Measurements from ENCODE around the gene SLC4A1.

Gene SLC4A1

GRCh38 chr17:44213403-44214229 lies 54.3 kb downstream of the SLC4A1 start:
- TF ChIP-seq FOXM1 (IDR thresholded peaks at IDR 0.05; ENCODE audit: borderline replicate concordance, low read depth) (no peak), NFIC (IDR thresholded peaks at IDR 0.05) (no peak), ZBTB7A (IDR thresholded peaks at IDR 0.05; ENCODE audit: low read depth) (no peak; the same call in 1 of the 2 replicates), MAX (IDR thresholded peaks at IDR 0.05) (no peak), EGR1 (IDR thresholded peaks at IDR 0.05) (no peak), RAD21 (IDR thresholded peaks at IDR 0.05; ENCODE audit: low read depth) (no peak), TCF12 (IDR thresholded peaks at IDR 0.05; ENCODE audit: low read depth) (no peak), TAF1 (IDR thresholded peaks at IDR 0.05; ENCODE audit: low read depth) (no peak), USF1 (IDR thresholded peaks at IDR 0.05) (no peak), EP300 (IDR thresholded peaks at IDR 0.05; ENCODE audit: borderline replicate concordance) (no peak), YY1 (IDR thresholded peaks at IDR 0.05; ENCODE audit: low read depth) (no peak), CREB1 (IDR thresholded peaks at IDR 0.05; ENCODE audit: low read depth) (no peak), TEAD4 (IDR thresholded peaks at IDR 0.05) (no peak), CEBPB (IDR thresholded peaks at IDR 0.05) (no peak)
- TF ChIP-seq, protein P1, sequence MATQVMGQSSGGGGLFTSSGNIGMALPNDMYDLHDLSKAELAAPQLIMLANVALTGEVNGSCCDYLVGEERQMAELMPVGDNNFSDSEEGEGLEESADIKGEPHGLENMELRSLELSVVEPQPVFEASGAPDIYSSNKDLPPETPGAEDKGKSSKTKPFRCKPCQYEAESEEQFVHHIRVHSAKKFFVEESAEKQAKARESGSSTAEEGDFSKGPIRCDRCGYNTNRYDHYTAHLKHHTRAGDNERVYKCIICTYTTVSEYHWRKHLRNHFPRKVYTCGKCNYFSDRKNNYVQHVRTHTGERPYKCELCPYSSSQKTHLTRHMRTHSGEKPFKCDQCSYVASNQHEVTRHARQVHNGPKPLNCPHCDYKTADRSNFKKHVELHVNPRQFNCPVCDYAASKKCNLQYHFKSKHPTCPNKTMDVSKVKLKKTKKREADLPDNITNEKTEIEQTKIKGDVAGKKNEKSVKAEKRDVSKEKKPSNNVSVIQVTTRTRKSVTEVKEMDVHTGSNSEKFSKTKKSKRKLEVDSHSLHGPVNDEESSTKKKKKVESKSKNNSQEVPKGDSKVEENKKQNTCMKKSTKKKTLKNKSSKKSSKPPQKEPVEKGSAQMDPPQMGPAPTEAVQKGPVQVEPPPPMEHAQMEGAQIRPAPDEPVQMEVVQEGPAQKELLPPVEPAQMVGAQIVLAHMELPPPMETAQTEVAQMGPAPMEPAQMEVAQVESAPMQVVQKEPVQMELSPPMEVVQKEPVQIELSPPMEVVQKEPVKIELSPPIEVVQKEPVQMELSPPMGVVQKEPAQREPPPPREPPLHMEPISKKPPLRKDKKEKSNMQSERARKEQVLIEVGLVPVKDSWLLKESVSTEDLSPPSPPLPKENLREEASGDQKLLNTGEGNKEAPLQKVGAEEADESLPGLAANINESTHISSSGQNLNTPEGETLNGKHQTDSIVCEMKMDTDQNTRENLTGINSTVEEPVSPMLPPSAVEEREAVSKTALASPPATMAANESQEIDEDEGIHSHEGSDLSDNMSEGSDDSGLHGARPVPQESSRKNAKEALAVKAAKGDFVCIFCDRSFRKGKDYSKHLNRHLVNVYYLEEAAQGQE (IDR thresholded peaks at IDR 0.05; ENCODE audit: low read depth) = no peak

DNA sequence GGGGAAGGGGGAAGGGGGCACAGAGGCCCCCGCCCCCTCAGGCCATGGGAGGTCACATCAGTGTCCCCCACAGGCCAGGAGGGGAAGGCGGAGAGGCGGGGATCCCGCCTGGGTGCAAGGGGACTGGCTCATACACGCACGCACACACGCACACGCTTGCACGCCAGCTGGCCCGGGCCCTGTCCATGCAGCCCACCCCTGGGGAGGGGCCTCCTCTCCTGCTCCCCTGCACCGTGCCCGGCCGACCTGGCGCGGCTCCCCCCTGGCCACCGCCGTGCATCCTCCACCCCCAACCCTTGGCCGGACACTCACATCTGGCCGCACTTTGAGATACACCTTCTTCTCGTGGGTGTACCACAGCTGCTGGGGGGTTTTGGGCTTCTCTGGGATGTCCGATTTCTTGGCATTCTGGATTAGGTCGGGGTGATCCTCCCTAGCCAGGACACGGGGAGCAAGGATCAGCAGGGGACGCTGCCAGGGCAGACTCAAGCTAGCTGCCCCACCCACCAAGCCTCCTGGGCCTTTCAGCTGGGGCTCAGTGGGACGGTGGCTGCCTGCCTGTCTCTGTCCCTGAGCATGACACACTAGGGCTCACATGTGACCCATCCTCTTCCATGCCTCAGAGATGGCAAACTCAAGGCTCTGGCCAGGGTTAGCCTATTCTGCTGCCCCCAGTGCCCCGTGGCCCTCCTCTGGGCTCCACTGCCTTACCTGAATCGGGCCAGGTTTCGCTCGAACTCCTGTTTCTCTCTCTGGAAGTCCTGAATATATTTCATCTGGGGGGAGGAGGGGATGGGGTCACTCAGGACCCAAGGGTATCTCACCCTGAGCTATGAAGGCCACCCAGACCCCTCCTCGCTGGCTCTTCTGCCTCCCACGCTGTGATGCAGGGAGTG lies 55.2 kb downstream of the SLC4A1 start:
- TF ChIP-seq FOXM1 (IDR thresholded peaks at IDR 0.05; ENCODE audit: borderline replicate concordance, low read depth) (no peak), EP300 (IDR thresholded peaks at IDR 0.05; ENCODE audit: borderline replicate concordance) (no peak), NFIC (IDR thresholded peaks at IDR 0.05) (no peak), CREB1 (IDR thresholded peaks at IDR 0.05; ENCODE audit: low read depth) (no peak), RAD21 (IDR thresholded peaks at IDR 0.05; ENCODE audit: low read depth) (no peak), USF1 (IDR thresholded peaks at IDR 0.05) (no peak), TCF12 (IDR thresholded peaks at IDR 0.05; ENCODE audit: low read depth) (no peak), MAX (IDR thresholded peaks at IDR 0.05) (no peak), CEBPB (IDR thresholded peaks at IDR 0.05) (no peak), ZBTB7A (IDR thresholded peaks at IDR 0.05; ENCODE audit: low read depth) (no peak), EGR1 (IDR thresholded peaks at IDR 0.05) (no peak), YY1 (IDR thresholded peaks at IDR 0.05; ENCODE audit: low read depth) (no peak), TAF1 (IDR thresholded peaks at IDR 0.05; ENCODE audit: low read depth) (no peak), TEAD4 (IDR thresholded peaks at IDR 0.05) (no peak)
- TF ChIP-seq, protein P1 (IDR thresholded peaks at IDR 0.05; ENCODE audit: low read depth) = no peak

DNA sequence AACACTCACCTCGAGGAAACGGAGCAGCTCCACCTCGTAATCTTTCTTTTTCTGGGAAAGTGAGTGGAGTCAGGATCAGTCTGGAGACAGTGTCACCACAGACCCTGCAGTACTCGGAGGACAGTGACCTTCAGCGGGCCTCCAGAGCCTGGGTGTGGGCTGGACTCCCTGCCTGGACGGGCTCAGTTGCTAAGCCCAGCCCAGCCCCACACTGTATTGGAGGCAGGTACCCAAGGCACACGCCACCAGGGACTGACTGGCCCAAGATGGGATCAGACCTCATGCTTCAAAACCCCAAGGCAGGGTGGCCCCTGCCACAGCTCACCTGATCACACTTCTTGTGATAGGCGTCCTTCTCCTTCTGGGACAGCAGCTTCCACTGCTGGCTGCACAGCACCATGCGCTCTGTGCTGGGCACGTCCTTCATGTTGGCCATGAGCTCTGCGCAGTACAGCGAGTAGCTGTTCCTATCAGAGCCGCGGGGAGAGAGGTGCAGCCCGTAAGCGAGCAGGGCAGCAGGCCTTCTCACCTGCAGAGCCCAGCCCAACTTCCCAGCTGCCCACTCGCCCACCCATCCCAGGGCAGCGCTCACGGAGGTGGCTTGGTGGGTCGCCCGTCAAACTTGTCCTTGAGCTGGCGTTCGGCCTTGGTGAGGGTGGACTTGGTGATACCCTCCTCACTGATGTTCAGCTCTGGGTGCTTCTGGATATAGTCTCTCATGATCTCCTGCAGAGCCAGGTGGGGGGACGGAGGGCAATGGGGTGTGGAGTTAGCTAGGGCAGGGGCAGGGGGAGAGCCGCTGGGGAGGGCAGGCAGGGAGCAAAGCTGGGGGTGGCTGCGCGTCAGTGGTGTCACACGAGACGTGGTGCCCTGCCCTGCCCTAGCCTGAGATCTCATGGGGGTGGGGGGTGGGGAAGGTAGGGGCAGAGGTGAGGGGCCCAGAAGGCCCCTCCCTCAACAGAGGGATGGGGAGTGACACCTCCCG lies 56.4 kb downstream of the SLC4A1 start:
- TF ChIP-seq CEBPB (IDR thresholded peaks at IDR 0.05) (no peak), YY1 (IDR thresholded peaks at IDR 0.05; ENCODE audit: low read depth) (no peak), RAD21 (IDR thresholded peaks at IDR 0.05; ENCODE audit: low read depth) (no peak), USF1 (IDR thresholded peaks at IDR 0.05) (no peak), EGR1 (IDR thresholded peaks at IDR 0.05) (no peak), CREB1 (IDR thresholded peaks at IDR 0.05; ENCODE audit: low read depth) (no peak)
- TF ChIP-seq, protein P1 (IDR thresholded peaks at IDR 0.05; ENCODE audit: low read depth) = no peak
